Brain microvascular endothelial cell (primary cell): ENCODE data around the gene PKP4.

Experiments
- DNase-seq: peaks from one replicate; pipeline ENCODE4 v3.0.0-alpha.2; 2020
- H3K27ac ChIP-seq: fragments of 250-450 bp; sonication (Bioruptor Pico); 2 replicates; pipeline ENCODE4 v1.5.1; 2020; ENCODE audit warnings: mild to moderate bottlenecking, moderate library complexity
- H3K27me3 ChIP-seq: fragments of 250-450 bp; sonication (Bioruptor Pico); replicated peaks from 2 replicates; pipeline ENCODE4 v1.5.1; 2020; ENCODE audit warnings: mild to moderate bottlenecking
- H3K36me3 ChIP-seq: fragments of 250-450 bp; sonication (Bioruptor Pico); replicated peaks from 2 replicates; pipeline ENCODE4 v1.5.1; 2020; ENCODE audit warnings: mild to moderate bottlenecking
- H3K4me3 ChIP-seq: 2 replicates; pipeline ENCODE4 v1.5.1; 2011; ENCODE audit warnings: low read depth, mild to moderate bottlenecking, control low read depth, low read length, moderate library complexity
- CTCF ChIP-seq: IDR thresholded peaks from 2 replicates; pipeline ENCODE4 v1.5.1; 2011; ENCODE audit warnings: low read depth, mild to moderate bottlenecking, moderate library complexity, low read length, control low read depth, inconsistent platforms; ENCODE audit errors: missing control alignments
- in situ Hi-C: cut with HindIII; loops from 2 replicates; pipeline ENCODE4 v1.10.0; 2017; ENCODE audit warnings: low sequenced_read_pairs, low pct_ligation_motif_present

Gene PKP4

GRCh38 chr2:158511706-158512105 is 55.0 kb downstream of the PKP4 start:
- Histone ChIP-seq H3K27me3 (no peaks in the 10 kb centered on the region), H3K4me3 (no peak overlapping the region), H3K36me3 (no peaks in the 10 kb centered on the region), H3K27ac (no peak overlapping the region)
- in situ Hi-C loops: no loop called here
- no peak for DNase-seq
- TF ChIP-seq CTCF: no peak

- no peak overlapping the region for H3K4me3 ChIP-seq
- no peaks in the 10 kb centered on the region for H3K27me3 ChIP-seq
- H3K36me3 ChIP-seq: no peaks in the 10 kb centered on the region
- no peak overlapping the region for H3K27ac ChIP-seq
- in situ Hi-C loops: no loop called here
- no peak for TF ChIP-seq CTCF
- DNase-seq: no peak
Observed at GRCh38 chr2:158512323-158512722, 55.6 kb downstream of the PKP4 start.

- Histone ChIP-seq H3K27ac (no peak overlapping the region), H3K4me3 (no peak overlapping the region), H3K27me3 (no peaks in the 10 kb centered on the region), H3K36me3 (no peaks in the 10 kb centered on the region)
- in situ Hi-C loops: no loop called here
- TF ChIP-seq CTCF: no peak
- DNase-seq: no peak
Observed at GRCh38 chr2:158513841-158514240, 57.1 kb downstream of the PKP4 start.

GRCh38 chr2:158518084-158518483 is 61.3 kb downstream of the PKP4 start:
- H3K4me3 ChIP-seq: no peak overlapping the region
- H3K27ac ChIP-seq: no peak overlapping the region
- DNase-seq: no peak
- in situ Hi-C loops: no loop called here
- no peak for TF ChIP-seq CTCF
- H3K27me3 ChIP-seq: no peaks in the 10 kb centered on the region
- no peaks in the 10 kb centered on the region for H3K36me3 ChIP-seq

GRCh38 chr2:158519481-158519880 is 62.7 kb downstream of the PKP4 start:
- H3K27me3 ChIP-seq: no peaks in the 10 kb centered on the region
- in situ Hi-C loops: no loop called here
- TF ChIP-seq CTCF: no peak
- no peaks in the 10 kb centered on the region for H3K36me3 ChIP-seq
- DNase-seq: no peak
- H3K4me3 ChIP-seq: no peak overlapping the region
- H3K27ac ChIP-seq: no peak overlapping the region
